ENCODE results near the gene PSAPL1.

The PSAPL1 gene

GRCh38 chr4:7416745-7417432 lies 17.8 kb downstream of the PSAPL1 start:
- DNase-seq: no peak

- DNase-seq: no peak
These were observed 18.6 kb downstream of the PSAPL1 start for GRCh38 chr4:7415927-7416686.

- no peak for DNase-seq
These were observed 19.8 kb downstream of the PSAPL1 start for GRCh38 chr4:7414736-7415510.

GRCh38 chr4:7414046-7414445 lies 20.7 kb downstream of the PSAPL1 start:
- no peak for DNase-seq

GRCh38 chr4:7412554-7412912 lies 22.2 kb downstream of the PSAPL1 start:
- no peak for DNase-seq

GRCh38 chr4:7411896-7412553 lies 22.7 kb downstream of the PSAPL1 start:
- no peak for DNase-seq

- no peak for DNase-seq
These were observed 23.2 kb downstream of the PSAPL1 start for GRCh38 chr4:7411491-7411890.

- DNase-seq: no peak
These were observed 24.3 kb downstream of the PSAPL1 start for GRCh38 chr4:7410446-7410845.

- no peak for DNase-seq
These were observed 26.6 kb downstream of the PSAPL1 start for GRCh38 chr4:7408166-7408565.

- DNase-seq: no peak
These were observed 31.7 kb downstream of the PSAPL1 start for GRCh38 chr4:7403001-7403400.

GRCh38 chr4:7402526-7402925 lies 32.2 kb downstream of the PSAPL1 start:
- no peak for DNase-seq

- no peak for DNase-seq
These were observed 33.9 kb downstream of the PSAPL1 start for GRCh38 chr4:7400671-7401298.

- DNase-seq: no peak
These were observed 35.1 kb downstream of the PSAPL1 start for GRCh38 chr4:7399440-7400234.

- no peak for DNase-seq
These were observed 35.8 kb downstream of the PSAPL1 start for GRCh38 chr4:7398788-7399439.

GRCh38 chr4:7398104-7398423 lies 36.7 kb downstream of the PSAPL1 start:
- no peak for DNase-seq

GRCh38 chr4:7397206-7398103 lies 37.3 kb downstream of the PSAPL1 start:
- DNase-seq: no peak

GRCh38 chr4:7396186-7396910 lies 38.4 kb downstream of the PSAPL1 start:
- DNase-seq: no peak

GRCh38 chr4:7395645-7396044 lies 39.1 kb downstream of the PSAPL1 start:
- DNase-seq: no peak

GRCh38 chr4:7394681-7395451 lies 39.9 kb downstream of the PSAPL1 start:
- no peak for DNase-seq

Data from T-helper 2 cell (primary cell).